GM19239 (cell line): Measurements from ENCODE around the gene COL6A2.
"Not testable (repeated sequence)": the region's sequence is repeated elsewhere in the genome, so short reads cannot be mapped to it uniquely, and the experiment has no call there.

ENCODE experiments used
- DNase-seq: peaks from one replicate; pipeline ENCODE4 v3.0.0; 2011; ENCODE audit warnings: low spot score; ENCODE audit not compliant: insufficient read length
- FAIRE-seq: peaks from 2 replicates; lab custom pipeline; 2011; peaks lifted over from hg19 to GRCh38; lab: Jason Lieb, UNC

The COL6A2 gene

GRCh38 chr21:46161633-46162592, 64.0 kb downstream of the COL6A2 start:
- DNase-seq (no peak), FAIRE-seq (no peak)

DNA sequence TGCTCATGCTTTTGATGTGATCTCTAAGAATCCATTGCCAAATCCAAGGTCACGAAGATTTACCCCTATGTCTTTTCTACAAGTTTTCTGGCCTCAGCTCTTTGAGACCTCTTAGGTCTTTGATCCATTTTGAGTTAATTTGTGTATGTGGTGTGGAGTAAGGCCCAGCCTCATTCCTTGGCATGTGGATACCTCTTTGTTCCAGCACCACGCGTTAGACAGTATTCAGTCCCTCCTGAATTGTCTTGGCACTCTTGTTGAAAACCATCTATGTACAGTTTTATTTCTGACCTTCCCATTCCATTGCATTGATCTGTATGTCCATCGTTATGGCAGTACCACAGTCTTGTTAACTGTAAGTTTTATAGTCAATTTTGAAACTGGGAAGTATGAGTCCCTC, 65.5 kb downstream of the COL6A2 start:
- no peak for DNase-seq

DNA sequence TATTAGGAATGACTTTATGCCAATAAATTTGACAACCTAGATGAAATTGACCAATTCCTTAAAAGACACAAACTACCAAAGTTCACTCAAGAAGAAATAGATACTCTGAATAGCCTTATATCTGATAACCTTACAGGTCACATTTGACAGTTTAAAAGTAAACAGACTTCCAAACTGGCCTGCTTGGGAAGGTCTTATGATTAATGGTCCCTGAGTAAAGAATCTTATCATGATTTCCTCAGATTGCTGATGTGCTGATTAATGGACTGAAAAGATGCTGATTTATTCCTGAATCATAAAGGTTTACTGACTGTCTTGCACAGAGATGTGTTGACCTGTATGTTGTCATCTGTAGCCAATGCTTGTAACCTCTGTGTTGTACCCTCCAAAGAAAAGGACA, 67.2 kb downstream of the COL6A2 start:
- FAIRE-seq (no peak), DNase-seq (no peak)

More for the DNA sequence above, 65.5 kb downstream of the COL6A2 start:
- FAIRE-seq, result no peak

GRCh38 chr21:46168238-46168637, 70.3 kb downstream of the COL6A2 start:
- DNase-seq (no peak), FAIRE-seq (no peak)

DNA sequence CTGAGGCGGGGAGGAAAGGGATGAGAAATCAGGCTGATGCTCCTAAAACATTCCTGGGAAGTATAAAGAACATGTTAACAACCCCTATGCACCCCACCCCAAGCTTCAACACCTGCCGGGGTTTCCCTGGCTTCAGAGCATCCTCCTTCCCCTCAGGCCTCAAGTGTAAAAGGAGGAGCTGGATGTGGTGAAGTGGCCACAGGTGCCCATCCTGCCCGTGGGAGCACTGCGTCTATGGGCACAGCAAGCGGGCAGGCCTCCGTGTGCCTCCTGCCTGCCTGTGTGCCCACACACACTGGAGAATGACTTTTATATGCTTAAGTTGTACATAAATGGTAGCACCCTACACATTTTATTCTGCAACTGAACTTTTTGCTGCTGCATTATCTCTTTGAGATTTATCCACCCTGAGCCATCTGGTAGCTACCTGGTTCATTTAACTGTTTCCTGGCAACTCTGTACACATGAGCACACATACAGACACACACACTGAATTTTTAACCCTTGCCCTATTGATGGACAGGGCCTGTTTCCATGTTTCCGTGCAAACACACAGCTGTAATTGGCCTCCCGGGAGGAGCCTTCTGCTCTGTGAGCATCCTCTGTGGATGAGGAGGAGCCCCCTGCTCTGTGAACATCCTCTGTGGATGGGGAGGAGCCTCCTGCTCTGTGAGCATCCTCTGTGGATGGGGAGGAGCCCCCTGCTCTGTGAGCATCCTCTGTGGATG, 70.9 kb downstream of the COL6A2 start:
- DNase-seq, result no peak
- FAIRE-seq, result no peak

GRCh38 chr21:46170436-46171193, 72.7 kb downstream of the COL6A2 start:
- not testable (repeated sequence) for DNase-seq, FAIRE-seq

DNA sequence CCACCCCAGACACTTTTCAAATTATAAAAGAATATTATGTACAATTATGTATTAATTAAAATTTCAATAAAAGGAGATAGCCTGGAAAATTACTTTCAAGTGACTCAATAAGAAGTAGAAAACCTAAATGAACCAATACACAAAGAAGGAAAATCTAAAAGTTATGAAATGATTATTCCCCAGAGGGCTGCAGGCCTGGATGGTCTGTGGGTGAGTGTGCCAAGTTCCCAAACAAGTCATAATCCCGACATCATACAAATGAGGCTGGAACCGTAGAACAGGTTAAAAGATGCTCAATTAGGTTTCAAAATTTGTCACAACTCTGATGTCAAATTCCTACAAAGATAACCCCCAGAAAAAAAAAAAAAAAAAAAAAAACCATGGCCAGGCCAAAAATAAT, 73.7 kb downstream of the COL6A2 start:
- DNase-seq, result no peak
- no peak for FAIRE-seq

DNA sequence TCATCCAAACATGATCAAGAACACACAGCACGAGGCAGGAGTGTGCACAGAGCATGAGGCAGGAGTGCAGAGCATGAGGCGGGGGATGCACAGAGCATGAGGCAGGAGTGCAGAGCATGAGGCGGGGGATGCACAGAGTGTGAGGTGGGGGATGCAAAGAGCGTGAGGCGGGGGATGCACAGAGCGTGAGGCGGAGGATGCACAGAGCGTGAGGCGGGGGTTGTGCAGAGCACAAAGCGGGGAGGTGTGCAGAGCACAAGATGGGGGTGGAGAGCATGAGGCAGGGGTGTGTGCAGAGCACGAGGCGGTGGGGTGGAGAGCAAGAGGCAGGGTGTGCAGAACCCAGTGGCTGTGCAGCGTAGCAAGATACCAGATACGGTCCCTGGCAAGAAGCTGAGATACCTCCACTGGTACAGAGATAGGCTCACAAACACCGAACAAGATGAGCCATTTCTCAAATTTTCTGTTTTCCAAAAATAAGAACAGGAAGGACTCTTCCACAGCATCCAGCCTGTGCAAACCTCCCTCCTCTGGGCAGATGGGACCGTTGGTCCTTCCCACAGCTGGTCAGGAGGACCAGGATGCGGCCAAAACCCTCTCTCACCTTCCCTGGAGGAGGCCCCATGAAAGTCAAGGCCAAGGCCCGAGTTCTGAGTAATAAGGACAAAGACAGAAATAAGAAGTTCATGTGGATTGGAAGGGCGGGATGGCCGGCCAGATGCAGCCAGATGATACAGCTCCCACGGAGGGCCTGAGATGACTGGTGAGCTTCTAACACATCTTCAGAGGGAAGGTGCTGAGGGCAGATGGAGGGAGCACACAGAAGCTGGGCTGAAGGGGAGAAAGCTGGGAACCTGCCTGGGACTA, 74.3 kb downstream of the COL6A2 start:
- no peak for DNase-seq
- no peak for FAIRE-seq

DNA sequence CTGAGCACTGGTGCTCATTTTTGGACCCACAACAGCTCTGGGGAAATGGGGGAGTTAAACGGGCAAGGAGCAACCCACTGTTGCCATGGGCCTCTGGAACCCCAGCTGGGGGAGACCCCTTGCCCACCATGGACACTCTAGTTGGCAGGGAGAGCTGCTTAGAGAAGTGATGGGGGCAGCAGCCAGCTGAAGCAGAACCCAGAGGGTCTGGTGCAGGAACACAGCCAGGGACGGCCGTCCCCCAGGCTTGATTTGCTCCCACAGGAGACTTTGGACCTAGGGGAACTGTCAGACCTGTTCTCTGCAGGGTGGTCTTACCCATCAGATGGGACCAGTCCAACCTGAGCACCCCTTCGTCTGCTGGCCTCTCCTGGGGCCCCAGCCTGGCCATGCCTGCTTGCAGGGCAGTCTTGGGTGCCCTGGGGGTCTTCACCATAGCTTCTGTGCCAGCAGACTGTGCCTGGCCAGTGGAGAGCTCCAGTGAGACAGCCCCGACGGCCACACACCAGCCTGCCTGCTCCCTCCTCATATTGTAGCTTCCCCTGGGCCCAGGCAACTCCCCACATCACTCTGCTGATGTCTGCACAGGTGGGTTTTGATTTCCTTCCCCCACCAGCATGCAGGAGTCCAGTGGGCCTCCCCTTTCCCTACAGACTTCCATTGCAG, 75.1 kb downstream of the COL6A2 start:
- FAIRE-seq (no peak), DNase-seq (no peak)

- DNase-seq (no peak), FAIRE-seq (no peak)
Measured at GRCh38 chr21:46173573-46173972, 75.7 kb downstream of the COL6A2 start.

DNA sequence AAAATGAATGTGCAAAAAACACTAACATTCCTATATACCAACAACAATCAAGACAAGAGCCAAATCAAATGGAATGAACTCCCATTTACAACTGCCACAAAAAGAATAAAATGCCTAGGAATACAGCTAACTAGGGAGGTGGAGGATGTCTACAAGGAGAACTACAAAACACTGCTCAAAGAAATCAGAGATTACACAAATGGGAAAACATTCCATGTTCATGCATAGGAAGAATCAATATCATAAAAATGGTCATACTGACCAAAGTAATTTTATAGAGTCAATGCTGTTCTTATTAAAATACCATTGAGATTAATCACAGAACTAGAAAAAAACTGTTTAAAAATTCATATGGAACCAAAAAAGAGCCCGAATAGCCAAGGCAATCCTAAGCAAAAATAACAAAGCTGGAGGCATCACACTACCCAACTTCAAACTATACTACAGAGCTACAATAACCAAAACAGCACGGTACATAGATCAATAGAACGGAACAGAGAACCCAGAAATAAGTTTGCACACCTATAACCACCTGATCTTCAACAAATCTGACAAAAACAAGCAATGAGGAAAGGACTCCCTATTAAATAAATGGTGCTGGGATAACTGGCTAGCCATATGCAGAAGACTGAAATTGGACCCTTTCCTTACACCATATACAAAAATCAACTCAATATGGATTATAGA, 78.7 kb downstream of the COL6A2 start:
- not testable (repeated sequence) for DNase-seq, FAIRE-seq

DNA sequence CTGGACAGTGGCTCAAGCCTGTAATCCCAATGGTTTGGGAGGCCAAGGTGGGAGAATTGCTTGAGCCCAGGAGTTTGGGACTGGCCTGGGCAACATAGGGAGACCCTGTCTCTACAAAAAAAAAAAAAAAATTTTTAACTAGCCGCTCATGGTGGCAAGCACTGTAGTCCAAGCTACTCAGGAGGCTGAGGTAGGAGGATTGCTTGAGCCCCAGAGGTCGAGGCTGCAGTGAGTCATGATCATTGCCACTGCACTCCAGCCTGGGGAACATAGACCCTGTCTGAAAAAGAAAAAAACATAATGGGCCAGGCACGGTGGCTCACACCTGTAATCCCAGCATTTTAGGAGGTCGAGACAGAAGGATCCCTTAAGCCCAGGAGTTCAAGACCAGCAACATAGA, 81.0 kb downstream of the COL6A2 start:
- FAIRE-seq (no peak), DNase-seq (no peak)
